Fibroblast of peridontal ligament (primary cell): ENCODE data around the gene DNAJA3.

Source experiments
- DNase-seq: peaks from one replicate; pipeline ENCODE4 v3.0.0-alpha.2; 2010; ENCODE audit errors: extremely low read depth

DNAJA3 gene

DNA sequence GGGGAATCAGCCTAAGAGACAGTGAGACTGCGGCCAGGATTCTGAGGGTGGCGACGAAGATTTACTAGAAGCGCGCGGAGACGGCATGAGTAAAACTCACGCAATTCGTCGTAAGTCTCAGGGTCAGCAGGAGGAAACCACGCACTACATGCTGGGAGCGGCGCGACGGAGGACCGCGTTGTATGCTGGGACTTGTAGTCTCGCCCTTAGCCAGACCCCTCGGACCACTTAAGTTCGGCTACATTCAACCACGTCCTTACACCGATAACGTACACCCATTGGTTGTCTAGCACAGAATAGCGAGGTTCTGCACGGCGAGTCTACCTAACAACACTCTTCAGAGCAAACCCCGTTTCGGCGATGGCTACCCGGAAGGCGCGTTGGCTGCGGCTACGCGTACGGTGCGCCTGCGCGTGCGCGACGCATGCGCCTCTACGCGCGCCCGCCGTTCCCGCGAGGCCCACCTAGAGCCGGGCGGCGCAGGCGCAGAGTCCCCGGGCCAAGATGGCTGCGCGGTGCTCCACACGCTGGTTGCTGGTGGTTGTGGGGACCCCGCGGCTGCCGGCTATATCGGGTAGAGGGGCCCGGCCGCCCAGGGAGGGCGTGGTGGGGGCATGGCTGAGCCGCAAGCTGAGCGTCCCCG lies at the start of gene DNAJA3:
Gene DNAJA3, plus strand, starts transcription at position 491 of the 643 bp plus-strand sequence. Its CDS starts 14 bp downstream, at position 505.
- peak; percentile 97 for DNase-seq

DNA sequence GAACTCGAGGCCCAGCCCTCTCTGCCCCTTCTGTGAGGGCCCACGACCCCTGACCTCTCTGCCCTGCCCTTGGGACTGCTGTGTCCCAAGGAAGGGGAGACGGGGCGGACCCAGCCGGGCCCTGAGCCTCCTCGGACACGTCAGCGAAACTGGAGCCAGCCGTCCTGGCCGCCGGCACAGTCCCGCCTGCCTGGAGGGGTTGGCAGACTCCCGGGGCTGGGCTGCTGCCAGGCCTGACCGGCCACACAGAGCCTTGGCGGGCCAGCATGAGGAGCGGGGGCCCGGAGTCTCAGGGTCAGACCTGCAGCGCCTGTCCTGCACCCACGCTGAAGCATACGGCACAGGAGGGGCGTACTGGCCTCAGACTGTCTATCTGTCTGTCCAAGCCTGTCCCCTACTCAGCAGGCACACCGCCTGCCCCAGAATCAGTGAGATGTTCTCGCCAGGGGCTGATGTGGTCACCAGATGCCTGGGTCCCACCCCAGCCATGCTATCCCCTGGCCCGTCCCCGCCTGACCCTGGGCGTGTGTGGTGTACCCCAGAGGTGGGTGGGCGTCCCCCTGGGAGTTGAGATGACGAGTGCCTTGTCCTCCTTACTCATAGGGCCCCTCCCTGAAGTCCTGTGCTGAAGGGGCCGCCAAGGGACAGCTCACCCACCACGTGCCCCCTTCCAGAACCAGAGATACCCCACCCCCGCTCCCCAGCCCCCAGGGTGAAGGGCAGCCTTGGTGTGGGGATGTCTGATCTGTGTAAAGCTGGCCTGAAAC lies 49.4 kb upstream of the DNAJA3 start:
- DNase-seq = peak; percentile 88

DNA sequence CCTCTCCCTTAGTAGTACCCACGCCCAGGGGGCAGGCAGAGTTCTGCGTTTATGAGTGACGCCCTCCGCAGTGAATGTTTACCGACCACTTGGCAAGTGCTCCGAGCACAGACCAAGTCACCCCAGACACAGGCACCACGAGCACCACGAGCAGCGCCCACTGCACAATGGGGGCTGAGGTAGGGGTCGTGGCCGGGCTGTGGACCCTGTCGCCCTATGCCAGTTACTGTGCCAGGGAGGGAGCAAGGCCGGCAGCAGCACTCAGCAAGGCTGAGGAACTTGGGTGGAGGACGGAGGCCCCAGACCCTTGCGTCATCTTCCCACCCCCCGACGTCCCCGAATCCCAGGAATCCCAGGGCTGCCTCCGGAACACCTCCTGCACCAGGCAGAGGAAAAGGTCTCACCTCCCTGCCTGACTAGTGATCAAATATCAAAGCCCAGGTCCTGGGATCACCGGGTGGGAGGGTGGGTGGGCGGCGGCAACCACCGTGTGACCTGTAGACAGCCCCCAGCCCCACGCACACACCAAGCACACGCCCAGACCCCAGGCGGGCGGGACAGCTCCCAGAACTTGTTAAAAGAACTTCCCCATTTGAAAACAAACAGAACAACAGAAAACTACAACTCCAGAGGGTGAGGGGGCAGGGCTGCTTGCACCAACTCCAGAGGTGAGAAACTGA lies 48.6 kb upstream of the DNAJA3 start:
- DNase-seq = peak; percentile 56

DNA sequence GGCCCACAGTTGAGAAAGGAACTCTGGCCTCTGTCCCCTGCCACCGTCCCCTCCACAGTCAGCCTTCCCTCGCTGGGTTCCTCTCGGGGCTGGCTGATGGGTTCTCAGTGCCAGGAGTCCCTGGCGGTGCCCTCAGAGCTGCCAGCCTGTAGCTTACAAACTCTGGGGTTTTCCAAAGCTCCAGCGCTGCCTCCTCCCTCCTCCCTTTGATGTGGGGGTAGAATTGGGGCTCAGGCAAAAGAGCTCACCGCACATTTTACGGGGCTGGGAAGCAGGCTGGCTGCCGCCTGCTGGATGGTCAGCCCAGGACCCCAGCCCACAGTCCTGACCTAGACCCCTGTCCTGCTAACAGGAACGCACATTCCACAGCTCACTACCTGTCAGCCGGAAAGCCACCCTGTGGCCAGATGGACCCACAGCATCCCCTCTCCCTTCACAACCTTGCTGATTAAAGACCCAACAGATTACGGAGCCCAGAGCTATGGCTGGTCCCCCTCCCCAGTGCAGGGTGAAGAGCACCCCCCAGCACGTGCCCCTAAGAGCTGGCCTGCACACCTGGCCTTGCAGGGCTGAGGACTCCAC lies 48.0 kb upstream of the DNAJA3 start:
- DNase-seq = no peak

DNA sequence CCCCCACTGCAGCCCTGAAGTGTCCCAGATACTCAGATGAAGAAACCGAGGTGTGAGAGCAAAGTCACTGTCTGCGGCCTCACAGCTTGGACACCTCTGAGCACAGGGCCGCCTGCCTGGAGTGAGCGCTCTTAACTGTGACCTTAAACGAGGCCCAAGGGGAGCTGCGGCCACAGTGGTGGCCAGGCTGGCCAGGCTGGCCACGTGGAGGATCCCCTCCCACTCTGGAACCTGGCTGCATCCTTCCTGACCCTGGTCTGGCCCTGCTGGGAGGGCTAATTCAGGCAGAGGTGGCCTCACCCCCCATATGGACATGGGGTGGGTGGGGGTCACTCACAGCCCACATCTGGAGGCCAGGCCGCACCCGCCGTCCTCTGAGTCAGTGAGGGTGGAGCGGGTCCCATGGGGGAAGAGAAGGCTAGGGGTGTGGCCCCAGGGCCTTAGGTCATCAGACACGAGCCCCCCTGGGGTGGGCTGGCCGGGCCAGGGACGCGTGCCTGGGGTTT lies 47.5 kb upstream of the DNAJA3 start:
- peak; percentile 58 for DNase-seq

DNA sequence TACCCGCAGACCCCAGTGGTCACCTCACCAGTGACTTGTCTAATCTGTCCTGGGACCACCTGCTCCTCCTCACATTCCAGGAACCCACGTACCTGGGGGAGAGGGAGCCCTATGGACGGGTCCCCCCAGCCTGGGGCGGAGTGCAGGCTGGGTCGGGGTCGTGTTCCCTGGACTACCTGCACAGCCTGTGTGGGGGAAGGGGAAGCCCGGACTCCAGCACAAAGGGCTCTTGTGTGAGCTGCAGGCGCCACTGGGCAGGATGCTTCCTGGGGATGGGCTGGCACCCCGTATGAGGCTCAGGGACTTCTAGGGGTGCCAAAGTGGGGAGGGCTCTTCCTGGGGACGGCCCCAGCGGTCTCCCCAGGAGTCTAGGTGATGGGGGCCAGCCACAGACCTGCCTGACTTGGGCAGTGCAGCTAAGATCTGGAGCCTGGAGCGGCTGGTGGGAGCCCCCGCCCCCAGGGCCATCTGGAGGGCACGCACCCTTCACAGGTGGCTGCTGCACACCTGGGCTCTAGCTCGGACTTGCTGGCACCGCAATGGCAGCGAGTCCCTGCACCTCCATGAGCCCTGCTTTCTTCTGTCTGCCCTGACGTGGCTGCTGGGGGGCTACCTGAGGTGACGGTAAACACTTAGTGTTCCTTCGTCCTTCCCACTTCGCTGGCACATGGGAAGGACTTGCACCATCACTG lies 46.5 kb upstream of the DNAJA3 start:
- DNase-seq = no peak

DNA sequence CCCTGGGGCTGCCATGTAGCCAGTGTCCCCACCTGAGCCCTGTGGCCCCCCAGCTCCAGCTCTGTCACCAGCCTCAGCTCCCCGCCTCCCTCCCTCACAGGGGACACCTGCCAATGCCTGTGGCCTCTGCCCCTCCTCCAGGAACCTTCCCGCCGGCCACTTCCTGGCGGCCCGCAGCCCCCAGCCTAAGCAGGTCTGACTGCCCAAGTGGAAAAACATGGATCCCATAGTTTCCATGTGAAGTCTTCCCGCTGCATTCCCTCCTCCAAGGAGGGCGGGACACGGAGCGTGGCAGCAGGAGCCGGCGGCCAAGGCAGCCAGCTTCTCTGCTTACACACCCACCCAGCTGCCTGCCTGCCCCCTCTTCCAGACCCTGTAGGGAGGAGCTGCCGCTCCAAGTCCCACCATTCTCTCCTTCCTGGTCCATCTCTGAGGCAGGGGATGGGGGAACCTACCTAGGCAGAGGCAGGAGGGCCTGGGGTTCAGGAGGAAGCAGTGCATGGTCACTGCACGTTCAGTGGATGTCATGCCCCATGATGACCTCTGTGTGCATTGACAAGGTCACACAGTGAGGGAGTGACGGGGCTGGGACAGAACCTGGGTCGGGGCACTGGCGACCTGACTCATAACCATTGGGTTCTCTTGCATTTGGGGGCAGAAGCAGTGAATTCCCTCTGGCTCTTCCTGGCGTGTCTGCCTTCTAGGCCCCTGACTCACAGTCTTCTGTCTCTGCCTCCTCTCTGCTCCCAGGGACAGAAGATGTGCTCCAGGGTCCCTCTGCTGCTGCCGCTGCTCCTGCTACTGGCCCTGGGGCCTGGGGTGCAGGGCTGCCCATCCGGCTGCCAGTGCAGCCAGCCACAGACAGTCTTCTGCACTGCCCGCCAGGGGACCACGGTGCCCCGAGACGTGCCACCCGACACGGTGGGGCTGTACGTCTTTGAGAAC lies 45.3 kb upstream of the DNAJA3 start:
- DNase-seq = no peak

DNA sequence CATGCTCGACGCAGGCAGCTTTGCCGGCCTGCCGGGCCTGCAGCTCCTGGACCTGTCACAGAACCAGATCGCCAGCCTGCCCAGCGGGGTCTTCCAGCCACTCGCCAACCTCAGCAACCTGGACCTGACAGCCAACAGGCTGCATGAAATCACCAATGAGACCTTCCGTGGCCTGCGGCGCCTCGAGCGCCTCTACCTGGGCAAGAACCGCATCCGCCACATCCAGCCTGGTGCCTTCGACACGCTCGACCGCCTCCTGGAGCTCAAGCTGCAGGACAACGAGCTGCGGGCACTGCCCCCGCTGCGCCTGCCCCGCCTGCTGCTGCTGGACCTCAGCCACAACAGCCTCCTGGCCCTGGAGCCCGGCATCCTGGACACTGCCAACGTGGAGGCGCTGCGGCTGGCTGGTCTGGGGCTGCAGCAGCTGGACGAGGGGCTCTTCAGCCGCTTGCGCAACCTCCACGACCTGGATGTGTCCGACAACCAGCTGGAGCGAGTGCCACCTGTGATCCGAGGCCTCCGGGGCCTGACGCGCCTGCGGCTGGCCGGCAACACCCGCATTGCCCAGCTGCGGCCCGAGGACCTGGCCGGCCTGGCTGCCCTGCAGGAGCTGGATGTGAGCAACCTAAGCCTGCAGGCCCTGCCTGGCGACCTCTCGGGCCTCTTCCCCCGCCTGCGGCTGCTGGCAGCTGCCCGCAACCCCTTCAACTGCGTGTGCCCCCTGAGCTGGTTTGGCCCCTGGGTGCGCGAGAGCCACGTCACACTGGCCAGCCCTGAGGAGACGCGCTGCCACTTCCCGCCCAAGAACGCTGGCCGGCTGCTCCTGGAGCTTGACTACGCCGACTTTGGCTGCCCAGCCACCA lies 44.4 kb upstream of the DNAJA3 start:
- DNase-seq = no peak

DNA sequence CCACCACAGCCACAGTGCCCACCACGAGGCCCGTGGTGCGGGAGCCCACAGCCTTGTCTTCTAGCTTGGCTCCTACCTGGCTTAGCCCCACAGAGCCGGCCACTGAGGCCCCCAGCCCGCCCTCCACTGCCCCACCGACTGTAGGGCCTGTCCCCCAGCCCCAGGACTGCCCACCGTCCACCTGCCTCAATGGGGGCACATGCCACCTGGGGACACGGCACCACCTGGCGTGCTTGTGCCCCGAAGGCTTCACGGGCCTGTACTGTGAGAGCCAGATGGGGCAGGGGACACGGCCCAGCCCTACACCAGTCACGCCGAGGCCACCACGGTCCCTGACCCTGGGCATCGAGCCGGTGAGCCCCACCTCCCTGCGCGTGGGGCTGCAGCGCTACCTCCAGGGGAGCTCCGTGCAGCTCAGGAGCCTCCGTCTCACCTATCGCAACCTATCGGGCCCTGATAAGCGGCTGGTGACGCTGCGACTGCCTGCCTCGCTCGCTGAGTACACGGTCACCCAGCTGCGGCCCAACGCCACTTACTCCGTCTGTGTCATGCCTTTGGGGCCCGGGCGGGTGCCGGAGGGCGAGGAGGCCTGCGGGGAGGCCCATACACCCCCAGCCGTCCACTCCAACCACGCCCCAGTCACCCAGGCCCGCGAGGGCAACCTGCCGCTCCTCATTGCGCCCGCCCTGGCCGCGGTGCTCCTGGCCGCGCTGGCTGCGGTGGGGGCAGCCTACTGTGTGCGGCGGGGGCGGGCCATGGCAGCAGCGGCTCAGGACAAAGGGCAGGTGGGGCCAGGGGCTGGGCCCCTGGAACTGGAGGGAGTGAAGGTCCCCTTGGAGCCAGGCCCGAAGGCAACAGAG lies 43.5 kb upstream of the DNAJA3 start:
- DNase-seq = no peak

DNA sequence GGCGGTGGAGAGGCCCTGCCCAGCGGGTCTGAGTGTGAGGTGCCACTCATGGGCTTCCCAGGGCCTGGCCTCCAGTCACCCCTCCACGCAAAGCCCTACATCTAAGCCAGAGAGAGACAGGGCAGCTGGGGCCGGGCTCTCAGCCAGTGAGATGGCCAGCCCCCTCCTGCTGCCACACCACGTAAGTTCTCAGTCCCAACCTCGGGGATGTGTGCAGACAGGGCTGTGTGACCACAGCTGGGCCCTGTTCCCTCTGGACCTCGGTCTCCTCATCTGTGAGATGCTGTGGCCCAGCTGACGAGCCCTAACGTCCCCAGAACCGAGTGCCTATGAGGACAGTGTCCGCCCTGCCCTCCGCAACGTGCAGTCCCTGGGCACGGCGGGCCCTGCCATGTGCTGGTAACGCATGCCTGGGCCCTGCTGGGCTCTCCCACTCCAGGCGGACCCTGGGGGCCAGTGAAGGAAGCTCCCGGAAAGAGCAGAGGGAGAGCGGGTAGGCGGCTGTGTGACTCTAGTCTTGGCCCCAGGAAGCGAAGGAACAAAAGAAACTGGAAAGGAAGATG lies 42.8 kb upstream of the DNAJA3 start:
- DNase-seq = no peak

DNA sequence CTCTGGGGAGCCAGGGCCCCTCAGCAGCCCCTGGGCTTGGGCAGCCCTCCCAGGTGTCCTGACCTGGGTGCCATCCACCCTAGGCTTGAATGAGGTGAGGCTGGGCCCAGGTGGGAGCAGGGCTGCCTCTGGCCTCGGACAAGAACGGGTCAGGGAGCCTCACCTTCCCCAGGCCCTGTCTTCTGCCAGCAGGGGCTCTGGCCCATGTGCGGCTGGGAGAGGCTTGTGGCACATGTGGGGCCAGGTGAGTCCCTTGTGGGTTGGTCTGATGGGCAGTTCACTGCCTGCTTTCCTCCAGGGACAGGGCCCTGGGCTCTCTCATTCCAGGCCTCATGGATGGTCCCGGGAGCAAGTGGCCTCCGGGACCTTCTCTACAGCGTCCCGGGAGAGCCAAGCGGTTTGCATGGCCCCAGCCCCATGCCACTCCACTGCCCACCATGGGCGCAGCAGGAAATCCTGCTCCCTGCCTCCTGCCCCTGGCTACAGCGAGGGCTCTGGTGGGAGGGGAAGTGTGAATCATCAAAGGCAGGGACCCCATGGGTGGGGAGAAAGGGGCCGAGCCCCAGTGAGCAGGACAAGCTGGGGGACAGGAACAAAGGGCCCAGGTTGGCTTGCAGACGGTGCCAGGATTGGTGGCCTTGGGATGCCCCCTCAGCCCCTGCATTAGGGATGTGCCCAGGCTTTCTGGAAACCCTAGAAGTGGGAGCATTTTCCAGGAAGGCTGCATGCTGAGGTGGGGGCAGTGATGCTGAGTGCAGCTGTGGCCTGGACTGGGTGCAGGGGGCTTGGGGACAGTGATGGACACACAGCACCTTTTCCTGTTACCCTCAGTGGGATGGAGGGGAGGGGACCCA lies 41.9 kb upstream of the DNAJA3 start:
- DNase-seq = no peak

DNA sequence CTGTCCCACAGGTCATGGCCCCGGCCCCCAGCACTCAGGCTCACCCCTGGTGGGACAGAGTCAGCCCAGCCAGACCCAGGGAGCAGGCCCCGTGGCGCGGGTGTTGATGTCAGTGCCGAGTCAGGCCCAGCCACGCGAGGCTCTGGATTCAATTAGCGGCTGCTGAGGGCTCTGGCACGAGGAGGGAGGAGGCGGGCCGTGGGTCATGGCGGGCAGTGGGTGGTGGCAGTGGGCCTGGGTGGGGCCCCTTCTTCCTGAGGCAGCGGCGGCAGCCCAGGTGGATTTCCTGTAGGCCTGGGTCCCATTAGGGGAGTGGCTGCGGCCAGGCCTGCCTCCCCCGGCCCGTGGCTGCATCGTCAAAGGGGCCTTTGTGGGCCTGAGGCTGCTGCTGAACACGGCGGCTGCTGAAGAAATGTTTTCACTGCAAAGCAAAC lies 41.1 kb upstream of the DNAJA3 start:
- peak; percentile 81 for DNase-seq

DNA sequence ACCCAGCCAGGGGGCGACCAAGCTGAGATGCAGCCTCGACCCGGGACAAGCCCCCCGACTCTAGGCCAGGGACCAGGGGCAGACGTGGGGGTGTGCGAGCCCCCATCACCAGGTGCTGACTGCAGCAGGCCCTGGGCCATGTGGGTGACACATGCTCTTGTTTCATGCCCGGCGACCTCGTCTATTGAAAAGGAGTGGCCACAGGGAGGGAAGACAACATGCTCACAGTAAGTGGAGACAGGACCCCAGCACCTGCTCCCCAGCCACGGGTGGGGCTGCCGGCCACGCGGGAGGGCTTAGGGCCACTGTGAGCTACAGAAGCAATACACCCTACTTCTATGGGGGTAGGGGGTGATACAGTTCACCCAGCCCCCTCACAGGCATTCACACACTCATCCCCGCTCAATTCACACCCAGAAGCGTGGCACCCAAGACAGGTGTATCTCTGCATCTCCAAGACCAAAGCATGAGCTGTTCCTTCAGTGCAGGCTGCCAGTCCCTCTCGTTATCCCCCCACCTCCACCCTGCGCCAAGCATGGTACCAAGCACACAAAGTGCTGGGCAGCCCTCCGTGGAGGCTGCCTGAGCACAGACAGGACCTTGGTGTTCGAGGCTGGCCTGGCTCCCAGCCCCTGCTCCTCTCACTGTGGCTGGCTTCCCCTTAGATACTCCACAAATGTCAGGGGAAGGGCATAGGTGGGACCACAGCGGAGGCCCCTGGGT lies 40.4 kb upstream of the DNAJA3 start:
- no peak for DNase-seq

DNA sequence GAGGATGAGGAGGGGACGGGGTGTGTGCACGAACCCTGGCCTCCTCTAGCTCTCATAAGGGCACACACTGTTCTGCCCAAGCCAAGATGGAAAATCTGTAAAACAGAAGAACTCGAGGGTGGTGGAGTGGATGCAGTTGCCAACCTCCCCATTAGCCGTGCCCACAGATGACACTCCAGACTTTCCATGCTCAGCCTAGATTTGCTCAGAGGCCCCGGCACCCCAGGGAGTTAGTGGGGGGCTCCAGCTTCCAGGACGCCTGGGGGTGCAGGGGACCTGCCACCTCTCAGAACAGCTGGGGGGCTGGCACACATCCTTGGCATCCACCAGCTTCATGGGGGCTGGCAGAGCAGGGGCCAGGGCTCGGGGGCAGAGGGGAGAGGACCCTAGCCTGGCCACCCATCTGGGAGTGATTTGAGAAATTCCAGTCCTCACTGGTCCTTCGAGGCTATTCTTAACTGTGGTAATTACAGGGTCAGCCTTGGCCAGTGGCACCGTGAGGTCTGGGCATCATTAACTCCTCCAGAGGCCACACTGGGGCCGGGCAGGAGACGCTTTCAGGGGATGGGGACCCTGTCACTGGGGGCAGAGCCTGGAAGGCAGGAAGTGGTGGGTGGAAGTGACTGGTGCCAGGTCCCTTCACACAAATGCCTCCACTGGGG lies 39.7 kb upstream of the DNAJA3 start:
- DNase-seq = peak; percentile 52

DNA sequence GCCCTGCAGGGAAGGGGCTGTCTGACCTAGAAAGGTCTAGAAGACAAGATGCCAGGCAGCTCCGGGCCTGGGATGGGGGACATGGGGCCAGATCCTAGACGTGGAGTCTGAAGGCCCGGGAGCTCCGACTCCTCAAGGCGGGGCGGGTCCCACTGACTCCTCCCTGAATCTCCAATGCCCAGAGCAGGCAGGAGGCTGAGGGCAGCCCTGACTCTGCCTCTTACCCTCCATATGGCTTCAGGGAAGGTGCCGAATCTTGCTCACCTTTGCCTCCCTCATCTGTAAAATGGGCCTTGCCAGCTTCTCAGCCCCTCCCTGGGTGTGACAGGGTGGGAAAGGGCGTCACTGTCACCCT lies 39.2 kb upstream of the DNAJA3 start:
- peak; percentile 54 for DNase-seq

DNA sequence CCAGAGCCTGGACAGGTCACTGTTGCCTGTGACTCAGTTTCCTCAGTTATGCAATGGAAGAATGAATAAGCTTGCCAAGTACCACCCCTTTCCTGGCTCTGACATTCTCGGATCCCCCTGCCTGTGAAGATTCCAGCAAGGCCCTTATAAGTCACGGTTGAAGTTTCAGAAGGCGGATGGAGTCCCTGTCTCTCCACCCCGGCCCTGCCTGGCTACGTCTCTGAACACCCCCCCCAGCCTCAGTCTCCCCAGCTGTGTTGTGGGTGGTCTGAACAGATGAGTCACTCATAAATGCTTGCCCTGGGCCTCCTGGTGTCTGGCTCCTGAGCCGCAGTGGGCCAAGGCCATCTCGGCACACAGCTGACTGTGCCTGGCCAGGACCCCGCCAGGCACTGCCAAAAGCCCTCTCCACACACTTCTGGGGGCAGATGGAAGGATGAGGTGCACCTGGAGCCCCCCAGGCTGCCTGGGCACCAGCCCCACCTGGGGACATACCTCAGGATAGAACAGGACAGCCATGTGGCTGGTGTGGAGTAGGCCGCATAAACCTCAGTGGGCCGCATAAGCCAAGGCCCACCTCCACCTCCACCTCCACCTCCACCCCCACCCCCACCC lies 38.6 kb upstream of the DNAJA3 start:
- no peak for DNase-seq
